Activated CD4-positive, alpha-beta T cell treated with anti-CD3 and anti-CD28 coated beads for 36 hours (primary cell): ENCODE data around the gene ROR1. TPM values are rescaled to one million over a fixed set of nuclear protein-coding genes. Genes with fewer than 3 reads are reported as not detected.

Experiments used
- ATAC-seq: fragments of 200-7000 bp; cut with Tn5 transposase; one replicate; pipeline ENCODE4 v1.10.0; 2021; ENCODE audit warnings: mild to moderate bottlenecking, moderate library complexity
- CTCF ChIA-PET: fragments of 350-600 bp; sonication (Branson Sonifier 250); formaldehyde crosslinking; loops from one replicate; lab custom pipeline; 2021; ENCODE audit warnings: antibody characterized with exemption; lab: Charles Lee
- POLR2A ChIA-PET: fragments of 350-600 bp; sonication (Branson Sonifier 250); formaldehyde crosslinking; loops from one replicate; lab custom pipeline; 2021; ENCODE audit warnings: antibody characterized with exemption, inconsistent platforms; lab: Charles Lee
- DNase-seq: peaks from one replicate; pipeline ENCODE4 v3.0.0-alpha.2; 2020
- H3K27ac Mint-ChIP-seq: one replicate; pipeline ENCODE4 v1.8.0; 2021; ENCODE audit warnings: mixed read lengths
- H3K27me3 Mint-ChIP-seq: one replicate; pipeline ENCODE4 v1.8.0; 2021; ENCODE audit warnings: mixed read lengths
- H3K36me3 Mint-ChIP-seq: one replicate; pipeline ENCODE4 v1.8.0; 2021; ENCODE audit warnings: low read depth, mixed read lengths
- H3K4me1 Mint-ChIP-seq: one replicate; pipeline ENCODE4 v1.8.0; 2021; ENCODE audit warnings: mixed read lengths
- H3K4me3 Mint-ChIP-seq: one replicate; pipeline ENCODE4 v1.8.0; 2021; ENCODE audit warnings: mild to moderate bottlenecking, moderate library complexity, mixed read lengths
- H3K9me3 Mint-ChIP-seq: one replicate; pipeline ENCODE4 v1.8.0; 2021; ENCODE audit warnings: low read depth, mixed read lengths
- intact Hi-C, 2 experiments: fragments of 100-400 bp; cut with DNase I in 1 of 2; cut with micrococcal nuclease in 1 of 2; formaldehyde crosslinking; loops; one replicate each; pipeline versions ENCODE4 v1.14.2 to v1.15.1; 2022 to 2024; cut with DNase I, micrococcal nuclease
- total RNA-seq, 2 experiments: library from RNA; stranded (reverse); gene quantifications; one replicate each; pipeline ENCODE4 v1.2.3, GENCODE V29; 2021

The ROR1 gene
- total RNA-seq, 2 experiments from 2014 or later = 0.21 TPM; not detected in 1

DNA sequence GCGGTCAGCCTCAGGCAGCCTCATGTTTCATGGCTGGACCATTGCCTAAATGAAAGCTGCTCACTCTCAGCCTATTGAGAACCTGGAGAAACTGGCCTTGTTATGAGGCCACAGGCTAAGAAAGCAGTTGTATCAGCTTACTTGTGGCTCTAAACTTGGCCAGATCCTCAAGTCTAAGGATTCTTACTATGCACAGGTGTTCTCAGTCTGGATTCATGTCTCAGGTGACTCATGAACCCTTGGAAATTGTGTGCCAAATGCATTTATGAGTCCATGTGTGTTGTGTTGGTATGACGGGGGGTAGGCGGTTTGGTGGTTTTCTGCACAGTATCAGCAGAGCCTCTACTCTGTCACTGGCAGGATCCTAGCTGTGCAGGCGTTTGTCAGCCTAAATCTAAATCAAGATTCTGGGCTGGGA lies 90.4 kb downstream of the ROR1 start:
- no peak for ATAC-seq
- Mint-ChIP-seq H3K4me3 (no peak overlapping the region), H3K27ac (no peak overlapping the region), H3K9me3 (no peaks in the 10 kb centered on the region), H3K36me3 (no peaks in the 10 kb centered on the region), H3K4me1 (no peaks in the 10 kb centered on the region), H3K27me3 (no peaks in the 10 kb centered on the region)
- no peak for DNase-seq
- ChIA-PET POLR2A (interaction anchor here (0.6 kb wide), 1 partner anchor 9 kb away, joined by 4 read pairs; no protein-coding TSS in a partner anchor), CTCF (interaction anchor here (1.0 kb wide), 1 partner anchor 383 kb away, joined by 3 read pairs; no protein-coding TSS in a partner anchor)
- intact Hi-C loops = no loop called here

DNA sequence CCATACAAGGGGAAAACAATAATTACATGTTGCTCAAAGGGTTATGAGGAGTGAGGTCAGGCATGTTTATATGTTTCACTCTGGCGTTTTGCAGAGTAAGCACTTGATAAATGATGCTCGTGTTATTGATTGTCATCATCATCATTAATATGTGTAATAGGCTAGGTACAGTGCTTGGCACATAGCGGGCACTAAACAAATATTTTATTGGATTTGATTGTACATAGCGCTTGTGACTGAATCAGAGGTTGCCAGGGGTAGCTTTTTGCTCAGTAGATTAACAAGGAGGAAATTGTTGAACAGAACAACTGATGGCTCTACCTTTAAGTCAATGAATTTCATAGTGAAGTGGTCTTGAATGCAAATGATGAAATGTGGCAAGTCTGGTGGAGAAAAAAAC lies 91.7 kb downstream of the ROR1 start:
- H3K4me3 Mint-ChIP-seq = no peak overlapping the region
- CTCF ChIA-PET = interaction anchor here (1.0 kb wide), 1 partner anchor 381 kb away, joined by 3 read pairs; no protein-coding TSS in a partner anchor

DNA sequence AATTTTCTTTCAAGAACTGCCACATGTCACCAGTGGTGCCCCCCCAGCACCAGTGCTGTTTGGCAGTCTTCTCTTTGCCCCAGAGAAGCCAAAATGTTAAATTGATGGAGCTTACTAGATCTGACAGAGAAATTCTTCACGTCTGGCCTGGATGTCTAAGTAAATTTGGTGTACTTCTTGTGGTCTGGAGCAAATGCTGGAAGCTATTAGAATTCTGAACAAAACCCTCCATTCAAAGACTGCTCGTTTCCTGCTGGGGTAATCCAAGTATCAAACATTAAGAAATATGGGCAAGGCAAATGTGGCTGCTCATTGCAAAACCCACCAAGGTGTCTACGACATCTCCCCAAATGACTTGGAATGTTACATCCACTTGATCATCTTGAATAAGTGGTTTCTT lies 92.3 kb downstream of the ROR1 start:
- no peaks in the 10 kb centered on the region for H3K4me1 Mint-ChIP-seq
- no peaks in the 10 kb centered on the region for H3K36me3 Mint-ChIP-seq
- no peak overlapping the region for H3K4me3 Mint-ChIP-seq
- ChIA-PET CTCF (no interaction called here), POLR2A (no interaction called here)
- DNase-seq (no peak), ATAC-seq (no peak)
- H3K27me3 Mint-ChIP-seq = no peaks in the 10 kb centered on the region
- H3K9me3 Mint-ChIP-seq = no peaks in the 10 kb centered on the region
- no peak overlapping the region for H3K27ac Mint-ChIP-seq
- intact Hi-C loops = no loop called here

More for the DNA sequence above, 91.7 kb downstream of the ROR1 start:
- Mint-ChIP-seq H3K4me1 (no peaks in the 10 kb centered on the region), H3K9me3 (no peaks in the 10 kb centered on the region), H3K27me3 (no peaks in the 10 kb centered on the region), H3K36me3 (no peaks in the 10 kb centered on the region), H3K27ac (no peak overlapping the region)
- POLR2A ChIA-PET = no interaction called here
- DNase-seq (no peak), ATAC-seq (no peak)
- intact Hi-C loops = no loop called here

DNA sequence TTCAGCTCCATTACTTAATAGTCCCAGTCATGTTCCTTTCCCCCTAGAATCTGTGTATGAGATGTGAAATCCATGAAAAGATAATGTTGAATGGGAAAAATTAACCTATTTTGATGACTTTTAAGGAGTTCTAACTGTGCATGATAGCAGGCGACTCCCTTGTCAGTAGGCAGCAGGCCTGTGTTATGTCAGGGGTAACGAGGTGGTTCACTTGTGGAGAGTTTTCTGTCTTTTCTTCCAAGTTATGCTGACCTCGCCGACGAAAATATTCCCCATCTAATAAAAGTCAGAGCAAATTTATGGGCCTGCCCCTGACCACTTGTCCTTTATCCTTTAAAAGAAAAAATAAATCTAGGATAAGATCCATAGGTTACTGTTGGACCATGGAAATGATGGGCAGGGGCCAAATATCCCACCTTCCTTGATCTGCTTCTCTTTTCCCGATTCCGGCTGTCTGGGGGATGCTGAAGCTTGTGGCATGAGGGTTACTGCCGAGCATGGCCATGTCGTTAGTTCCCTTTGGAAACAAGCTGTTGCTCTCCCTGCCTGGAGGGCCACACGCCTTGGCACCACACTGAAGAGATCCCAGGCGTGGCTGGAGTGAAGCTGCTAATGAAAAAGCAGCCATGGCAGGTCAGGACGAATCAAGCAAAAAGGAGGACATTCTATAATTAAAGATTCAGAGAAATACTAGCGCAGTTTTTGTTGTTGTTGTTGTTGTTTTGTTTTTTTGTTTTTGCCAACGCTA lies 93.8 kb downstream of the ROR1 start:
- Mint-ChIP-seq H3K36me3 (no peaks in the 10 kb centered on the region), H3K27me3 (no peaks in the 10 kb centered on the region), H3K9me3 (no peaks in the 10 kb centered on the region), H3K4me3 (no peak overlapping the region), H3K27ac (no peak overlapping the region), H3K4me1 (no peaks in the 10 kb centered on the region)
- ATAC-seq = no peak
- ChIA-PET CTCF (interaction anchor here (0.9 kb wide), 1 partner anchor 51 kb away, joined by 3 read pairs; no protein-coding TSS in a partner anchor), POLR2A (no interaction called here)
- intact Hi-C loops = no loop called here
- DNase-seq = no peak

DNA sequence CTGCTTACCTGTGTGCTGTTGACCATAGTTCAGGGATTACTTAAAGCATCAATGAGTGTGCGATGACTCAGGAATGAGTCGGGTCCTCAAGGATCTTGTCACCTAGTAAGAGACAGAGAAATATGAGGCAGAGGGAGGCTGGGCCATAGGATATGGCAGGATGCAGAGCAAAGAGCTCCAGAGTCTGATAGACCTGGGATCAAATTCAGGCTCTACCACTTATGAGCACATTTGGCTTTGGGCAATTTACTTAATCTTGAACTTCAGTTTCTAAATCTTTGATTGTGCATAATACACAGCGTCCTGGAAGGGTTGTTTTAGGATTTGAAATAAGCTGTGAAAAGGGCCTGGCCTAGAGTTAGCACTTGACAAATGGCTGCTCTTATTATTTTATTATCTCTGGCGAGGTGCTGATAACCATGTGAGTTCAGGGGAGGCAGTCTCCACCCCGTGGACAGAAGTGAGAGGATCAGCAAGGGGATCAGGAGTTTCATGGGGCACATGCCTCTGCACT lies 94.5 kb downstream of the ROR1 start:
- Mint-ChIP-seq H3K36me3 (no peaks in the 10 kb centered on the region), H3K27me3 (no peaks in the 10 kb centered on the region), H3K4me1 (no peaks in the 10 kb centered on the region), H3K4me3 (no peak overlapping the region), H3K9me3 (no peaks in the 10 kb centered on the region), H3K27ac (no peak overlapping the region)
- ATAC-seq (peak; percentile 55), DNase-seq (peak; percentile 18)
- intact Hi-C loops = no loop called here
- ChIA-PET CTCF (no interaction called here), POLR2A (no interaction called here)

DNA sequence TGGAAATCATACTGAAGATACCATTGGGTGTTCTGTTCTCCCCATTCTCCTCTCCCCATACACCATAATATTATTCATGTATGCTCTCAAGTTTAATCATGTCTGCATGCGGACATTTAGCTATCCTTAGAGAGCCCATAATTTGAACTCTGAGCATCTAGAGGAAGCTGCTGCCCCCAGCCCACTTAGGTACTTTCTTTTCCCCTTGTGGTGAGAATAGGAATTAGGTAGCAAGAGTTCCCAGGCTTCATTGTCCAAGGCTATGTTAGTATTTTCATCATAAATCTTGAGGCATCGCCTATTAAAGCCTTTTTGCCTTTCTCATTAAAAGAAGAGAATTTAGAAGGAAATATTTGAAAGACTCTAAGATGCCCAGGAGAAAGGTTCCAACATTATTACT lies 96.3 kb downstream of the ROR1 start:
- CTCF ChIA-PET = no interaction called here
- ATAC-seq (no peak), DNase-seq (no peak)
- H3K36me3 Mint-ChIP-seq = no peaks in the 10 kb centered on the region
- no peak overlapping the region for H3K27ac Mint-ChIP-seq
- intact Hi-C loops = no loop called here
- H3K4me3 Mint-ChIP-seq = no peak overlapping the region
- no peaks in the 10 kb centered on the region for H3K9me3 Mint-ChIP-seq
- POLR2A ChIA-PET = no interaction called here
- H3K27me3 Mint-ChIP-seq = no peaks in the 10 kb centered on the region
- H3K4me1 Mint-ChIP-seq = no peaks in the 10 kb centered on the region

DNA sequence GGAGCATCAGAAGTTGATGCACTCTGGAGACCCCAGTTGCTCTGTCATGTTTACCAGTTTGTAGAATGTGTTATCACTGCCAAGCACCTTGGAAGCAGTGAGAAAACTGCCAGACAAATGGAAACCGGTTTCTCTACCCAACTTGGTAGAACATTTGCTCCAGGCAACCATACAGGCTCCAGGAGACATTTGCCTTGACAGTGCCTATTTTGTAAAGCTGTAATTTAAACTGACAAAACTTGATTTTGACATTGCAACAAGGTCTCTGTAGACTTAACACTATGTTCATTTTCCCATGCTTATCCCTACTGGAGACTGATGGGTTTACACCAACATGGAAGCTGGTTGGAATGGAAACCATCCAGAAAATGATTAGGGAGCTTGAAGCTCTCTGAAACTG lies 97.6 kb downstream of the ROR1 start:
- POLR2A ChIA-PET = no interaction called here
- Mint-ChIP-seq H3K4me1 (no peaks in the 10 kb centered on the region), H3K9me3 (no peaks in the 10 kb centered on the region), H3K27me3 (no peaks in the 10 kb centered on the region), H3K4me3 (no peak overlapping the region), H3K36me3 (no peaks in the 10 kb centered on the region), H3K27ac (no peak overlapping the region)
- CTCF ChIA-PET = interaction anchor here (1.5 kb wide), 1 partner anchor 9 kb away, joined by 4 read pairs; no protein-coding TSS in a partner anchor
- DNase-seq = no peak
- ATAC-seq = no peak
- intact Hi-C loops = no loop called here

DNA sequence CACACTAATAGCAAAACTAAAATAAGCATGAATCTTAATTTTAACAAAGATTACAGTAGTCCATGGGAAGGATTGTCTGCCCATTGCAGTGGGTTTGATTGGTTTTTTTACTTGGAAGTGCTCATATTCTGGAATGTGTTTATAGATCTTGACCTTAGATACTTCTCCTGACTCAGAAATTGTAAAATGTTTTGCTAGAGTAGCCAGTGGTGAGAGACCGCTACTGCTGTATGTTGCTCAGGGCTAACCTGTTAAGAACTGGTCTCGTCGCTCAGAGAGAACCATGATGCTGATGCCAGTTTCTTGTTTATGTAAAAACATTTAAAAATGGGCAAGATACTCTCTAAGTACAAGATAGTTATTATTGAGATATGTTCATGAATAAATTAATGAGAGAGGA lies 99.9 kb downstream of the ROR1 start:
- H3K9me3 Mint-ChIP-seq = no peaks in the 10 kb centered on the region
- H3K4me3 Mint-ChIP-seq = no peak overlapping the region
- ChIA-PET CTCF (no interaction called here), POLR2A (no interaction called here)
- H3K36me3 Mint-ChIP-seq = no peaks in the 10 kb centered on the region
- H3K27ac Mint-ChIP-seq = no peak overlapping the region
- no peaks in the 10 kb centered on the region for H3K4me1 Mint-ChIP-seq
- intact Hi-C loops = no loop called here
- ATAC-seq (no peak), DNase-seq (no peak)
- H3K27me3 Mint-ChIP-seq = no peaks in the 10 kb centered on the region

DNA sequence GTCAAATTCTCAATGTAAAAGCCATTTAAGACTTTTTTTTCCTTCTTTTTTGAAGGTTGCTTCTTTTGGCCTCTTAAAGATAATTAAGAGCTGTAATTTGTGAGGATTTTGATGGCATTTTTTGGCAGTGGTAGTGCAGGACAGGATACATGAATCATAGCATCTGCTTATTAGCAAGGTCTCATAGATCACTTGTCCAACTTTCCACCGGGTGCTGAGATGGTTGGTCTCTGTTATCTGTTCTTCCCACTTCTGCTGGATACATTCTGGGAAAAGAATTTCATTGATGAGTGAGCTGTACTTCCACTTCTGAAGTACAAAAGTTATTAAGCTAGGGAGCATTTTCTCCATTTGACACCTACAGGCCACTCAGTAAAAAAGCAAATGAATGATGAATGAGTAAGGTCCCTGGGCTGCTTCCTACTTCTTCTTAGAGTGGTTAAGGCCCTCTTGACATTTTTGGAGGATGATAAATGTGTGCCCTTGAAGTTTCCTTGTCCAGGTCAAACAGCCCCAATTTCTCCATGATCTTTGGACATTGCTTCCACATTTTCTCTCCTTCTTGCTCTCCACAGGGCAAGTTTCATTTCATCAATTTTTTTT lies 100.6 kb downstream of the ROR1 start:
- Mint-ChIP-seq H3K36me3 (no peaks in the 10 kb centered on the region), H3K27ac (no peak overlapping the region), H3K27me3 (no peaks in the 10 kb centered on the region), H3K4me3 (no peak overlapping the region), H3K4me1 (no peaks in the 10 kb centered on the region), H3K9me3 (no peaks in the 10 kb centered on the region)
- POLR2A ChIA-PET = no interaction called here
- intact Hi-C loops = no loop called here
- CTCF ChIA-PET = no interaction called here
- ATAC-seq = no peak
- DNase-seq = no peak

DNA sequence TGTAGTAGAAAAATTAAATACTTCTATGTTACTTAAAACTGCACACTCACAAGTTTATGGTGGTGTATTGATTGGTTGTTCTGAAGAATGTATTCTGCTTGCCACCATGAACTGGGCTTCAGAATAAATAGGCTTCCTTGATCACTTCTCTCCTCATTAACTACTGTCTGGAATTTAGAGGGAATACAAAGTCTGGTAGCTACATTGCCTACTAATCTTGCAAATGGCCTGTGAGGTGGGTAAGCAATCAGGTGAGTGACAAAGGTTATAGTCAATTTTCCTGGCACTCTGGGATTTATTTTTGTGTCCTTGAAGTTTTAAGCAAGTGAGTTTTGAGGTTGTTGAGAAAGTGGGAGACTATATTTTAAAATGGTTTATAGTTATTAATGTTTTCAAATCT lies 101.8 kb downstream of the ROR1 start:
- no peak for ATAC-seq
- Mint-ChIP-seq H3K27ac (no peak overlapping the region), H3K36me3 (no peaks in the 10 kb centered on the region), H3K9me3 (no peaks in the 10 kb centered on the region), H3K4me1 (no peaks in the 10 kb centered on the region), H3K4me3 (no peak overlapping the region), H3K27me3 (no peaks in the 10 kb centered on the region)
- ChIA-PET CTCF (no interaction called here), POLR2A (no interaction called here)
- intact Hi-C loops = no loop called here
- DNase-seq = no peak

DNA sequence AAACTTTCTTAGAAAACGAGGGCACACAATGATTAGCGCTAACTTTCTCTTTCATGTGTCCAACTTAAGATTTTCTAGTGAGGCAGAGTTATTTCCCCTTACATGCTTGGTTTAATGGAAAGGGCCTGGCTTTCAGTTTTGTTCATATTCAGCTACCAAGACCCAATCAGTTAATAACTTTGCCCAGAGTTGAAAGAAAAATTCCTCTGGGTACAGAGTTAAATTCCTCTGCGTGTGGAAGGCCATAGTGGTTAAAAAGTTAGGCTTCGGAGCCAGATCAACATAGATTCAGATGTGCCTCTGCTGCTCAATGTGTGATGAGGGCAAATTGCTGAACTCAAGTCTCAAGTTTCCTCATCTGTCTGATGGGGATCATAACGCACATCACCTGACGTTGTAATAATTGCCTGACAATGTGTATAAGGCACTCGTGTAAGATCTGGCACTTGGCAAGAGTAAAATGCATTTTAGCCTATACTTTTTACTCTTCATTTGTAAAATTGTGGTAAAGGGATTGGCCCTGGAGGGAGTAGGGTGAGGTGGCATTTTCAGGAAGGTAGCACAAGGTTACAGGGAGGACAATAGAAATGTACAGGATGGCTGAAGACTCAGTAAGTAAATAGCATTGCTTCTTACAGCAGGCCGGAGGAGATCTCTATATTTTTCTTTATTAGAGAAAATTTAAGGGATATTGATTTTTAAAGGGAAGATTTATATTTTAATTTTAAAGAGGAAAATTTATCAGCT lies 103.4 kb downstream of the ROR1 start:
- intact Hi-C loops = no loop called here
- ChIA-PET CTCF (no interaction called here), POLR2A (no interaction called here)
- Mint-ChIP-seq H3K27ac (no peak overlapping the region), H3K36me3 (no peaks in the 10 kb centered on the region), H3K9me3 (no peaks in the 10 kb centered on the region), H3K4me1 (no peaks in the 10 kb centered on the region), H3K4me3 (no peak overlapping the region), H3K27me3 (no peaks in the 10 kb centered on the region)
- no peak for ATAC-seq
- no peak for DNase-seq
